Lower lobe of right lung (tissue), 2 donors: Measurements from ENCODE around the gene CCNJL. TPM values are rescaled to one million over a fixed set of nuclear protein-coding genes. Genes with fewer than 3 reads are reported as not detected.
A peak's percentile ranks its signal among the peaks of the same experiment; 100 is the strongest.

Experiments used
- ATAC-seq, 2 donors: fragments of 200-7000 bp; cut with Tn5 transposase; one replicate each; pipeline ENCODE4 v1.9.1; 2020 to 2022; ENCODE audit warnings: mild to moderate bottlenecking in 2 of 2, moderate library complexity in 2 of 2
- DNase-seq: peaks from one replicate; pipeline ENCODE4 v3.0.0-alpha.2; 2020
- H3K27ac ChIP-seq: fragments of 200-600 bp; one replicate; pipeline ENCODE4 v1.8.0; 2022
- H3K27me3 ChIP-seq: fragments of 200-600 bp; one replicate; pipeline ENCODE4 v1.8.0; 2022; ENCODE audit warnings: low read depth
- H3K36me3 ChIP-seq: fragments of 200-600 bp; one replicate; pipeline ENCODE4 v1.8.0; 2022; ENCODE audit warnings: mild to moderate bottlenecking
- H3K4me1 ChIP-seq: fragments of 200-600 bp; one replicate; pipeline ENCODE4 v1.8.0; 2022
- H3K4me3 ChIP-seq: fragments of 200-600 bp; one replicate; pipeline ENCODE4 v1.8.0; 2022; ENCODE audit warnings: mild to moderate bottlenecking
- H3K9me3 ChIP-seq: fragments of 200-600 bp; one replicate; pipeline ENCODE4 v1.8.0; 2022
- intact Hi-C: fragments of 100-400 bp; cut with DNase I; formaldehyde crosslinking; loops from one replicate; pipeline ENCODE4 v1.11.0; 2022
- total RNA-seq: library from RNA; stranded (reverse); fragmentation: NEBNext Ultra II Directional; extraction: Animal tissue kit (Norgen Biotek cat#: 25700); gene quantifications from one replicate; pipeline ENCODE4 v1.2.1, GENCODE V29; 2021
- TF ChIP-seq, protein P1 (sequence below): fragments of 200-600 bp; IDR thresholded peaks from one replicate; pipeline ENCODE4 v1.8.0; 2022; ENCODE audit warnings: antibody characterized with exemption, mild to moderate bottlenecking
- donor health status: DM: no; HTN: yes; CAD: no; lungs with severe emphysema.

CCNJL gene
- total RNA-seq, 1 donor from 2014 or later: 15.5 TPM

DNA sequence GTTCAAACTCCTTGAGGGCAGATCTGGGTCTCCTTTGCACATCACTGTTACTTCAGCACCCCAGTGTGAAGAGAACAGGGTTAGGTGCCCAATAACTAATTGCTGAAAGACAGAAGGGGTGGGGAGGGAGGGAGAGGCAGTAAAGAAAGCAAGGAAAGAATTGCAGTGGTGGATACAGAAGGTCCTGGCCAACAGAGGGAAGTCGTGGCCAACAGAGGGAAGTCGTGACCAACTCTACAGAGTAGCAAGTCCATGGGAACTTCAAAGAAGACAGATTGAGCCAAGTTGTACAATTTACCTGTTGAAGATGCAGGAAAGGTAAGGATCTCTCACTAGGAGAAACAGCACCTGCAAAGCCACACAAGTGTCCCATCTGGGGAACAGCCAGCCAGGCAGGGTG lies 27.0 kb downstream of the CCNJL start:
- ATAC-seq (no peak), DNase-seq (no peak)
- TF ChIP-seq, protein P1, sequence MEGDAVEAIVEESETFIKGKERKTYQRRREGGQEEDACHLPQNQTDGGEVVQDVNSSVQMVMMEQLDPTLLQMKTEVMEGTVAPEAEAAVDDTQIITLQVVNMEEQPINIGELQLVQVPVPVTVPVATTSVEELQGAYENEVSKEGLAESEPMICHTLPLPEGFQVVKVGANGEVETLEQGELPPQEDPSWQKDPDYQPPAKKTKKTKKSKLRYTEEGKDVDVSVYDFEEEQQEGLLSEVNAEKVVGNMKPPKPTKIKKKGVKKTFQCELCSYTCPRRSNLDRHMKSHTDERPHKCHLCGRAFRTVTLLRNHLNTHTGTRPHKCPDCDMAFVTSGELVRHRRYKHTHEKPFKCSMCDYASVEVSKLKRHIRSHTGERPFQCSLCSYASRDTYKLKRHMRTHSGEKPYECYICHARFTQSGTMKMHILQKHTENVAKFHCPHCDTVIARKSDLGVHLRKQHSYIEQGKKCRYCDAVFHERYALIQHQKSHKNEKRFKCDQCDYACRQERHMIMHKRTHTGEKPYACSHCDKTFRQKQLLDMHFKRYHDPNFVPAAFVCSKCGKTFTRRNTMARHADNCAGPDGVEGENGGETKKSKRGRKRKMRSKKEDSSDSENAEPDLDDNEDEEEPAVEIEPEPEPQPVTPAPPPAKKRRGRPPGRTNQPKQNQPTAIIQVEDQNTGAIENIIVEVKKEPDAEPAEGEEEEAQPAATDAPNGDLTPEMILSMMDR: no peak
- Histone ChIP-seq H3K9me3 (no peaks in the 10 kb centered on the region), H3K27ac (peak overlapping the region; percentile 75), H3K4me3 (no peak overlapping the region), H3K4me1 (peaks cover 38% of the 10 kb centered on the region), H3K36me3 (peaks cover 2% of the 10 kb centered on the region), H3K27me3 (no peaks in the 10 kb centered on the region)
- intact Hi-C loops: no loop called here

DNA sequence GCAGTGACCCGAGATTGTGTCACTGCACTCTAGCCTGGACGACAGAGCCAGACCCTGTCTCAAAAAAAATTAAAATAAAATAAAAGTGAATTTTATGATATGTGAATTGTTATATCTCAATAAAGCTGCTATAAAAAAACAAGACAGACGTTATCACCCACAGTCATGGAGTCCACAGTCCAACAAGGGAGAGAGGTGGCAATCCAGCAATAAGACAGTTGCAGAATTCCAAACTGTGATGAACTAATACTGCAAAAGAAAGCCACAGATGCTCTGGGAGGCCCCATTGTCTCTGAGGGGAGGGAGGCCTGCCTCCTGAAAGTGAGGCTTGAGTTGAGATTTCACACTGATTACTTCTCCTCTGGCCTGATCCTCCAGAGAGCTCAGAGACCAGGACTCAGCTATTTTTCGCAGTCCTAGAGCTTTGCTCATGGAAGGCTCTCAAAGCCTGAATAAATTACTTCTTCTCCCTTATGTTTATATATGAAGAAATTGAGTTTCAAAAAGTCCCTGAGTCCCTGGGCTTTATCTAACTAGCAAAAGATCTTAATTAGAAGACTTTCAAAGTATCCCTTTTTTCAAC lies 28.0 kb downstream of the CCNJL start:
- intact Hi-C loops: no loop called here
- TF ChIP-seq, protein P1: no peak
- ATAC-seq (no peak), DNase-seq (no peak)
- Histone ChIP-seq H3K36me3 (peaks cover 11% of the 10 kb centered on the region), H3K9me3 (no peaks in the 10 kb centered on the region), H3K27ac (no peak overlapping the region), H3K27me3 (no peaks in the 10 kb centered on the region), H3K4me3 (no peak overlapping the region), H3K4me1 (peaks cover 32% of the 10 kb centered on the region)

DNA sequence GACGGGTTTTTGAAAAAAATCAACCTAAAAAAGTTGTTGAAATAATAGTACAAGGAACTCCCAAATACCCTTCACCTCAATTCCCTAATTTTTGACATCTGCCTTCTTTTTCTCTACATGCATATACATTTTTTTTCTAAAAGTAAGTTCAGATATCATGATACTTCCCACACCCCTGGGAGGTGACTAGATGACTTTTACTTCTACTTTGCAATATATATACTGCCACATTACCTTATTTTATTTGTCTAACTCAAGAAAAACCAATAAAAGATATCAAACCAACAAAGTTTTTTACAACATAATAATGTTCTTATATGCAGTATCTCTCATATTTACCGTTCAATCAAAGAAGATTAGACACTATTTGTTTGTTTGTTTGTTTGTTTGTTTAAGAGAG lies 31.1 kb downstream of the CCNJL start:
- H3K27ac ChIP-seq: no peak overlapping the region
- no peak overlapping the region for H3K4me3 ChIP-seq
- ATAC-seq (no peak), DNase-seq (no peak)
- no peaks in the 10 kb centered on the region for H3K27me3 ChIP-seq
- peaks cover 15% of the 10 kb centered on the region for H3K36me3 ChIP-seq
- intact Hi-C loops: no loop called here
- no peaks in the 10 kb centered on the region for H3K9me3 ChIP-seq
- peaks cover 2% of the 10 kb centered on the region for H3K4me1 ChIP-seq
- TF ChIP-seq, protein P1: no peak

DNA sequence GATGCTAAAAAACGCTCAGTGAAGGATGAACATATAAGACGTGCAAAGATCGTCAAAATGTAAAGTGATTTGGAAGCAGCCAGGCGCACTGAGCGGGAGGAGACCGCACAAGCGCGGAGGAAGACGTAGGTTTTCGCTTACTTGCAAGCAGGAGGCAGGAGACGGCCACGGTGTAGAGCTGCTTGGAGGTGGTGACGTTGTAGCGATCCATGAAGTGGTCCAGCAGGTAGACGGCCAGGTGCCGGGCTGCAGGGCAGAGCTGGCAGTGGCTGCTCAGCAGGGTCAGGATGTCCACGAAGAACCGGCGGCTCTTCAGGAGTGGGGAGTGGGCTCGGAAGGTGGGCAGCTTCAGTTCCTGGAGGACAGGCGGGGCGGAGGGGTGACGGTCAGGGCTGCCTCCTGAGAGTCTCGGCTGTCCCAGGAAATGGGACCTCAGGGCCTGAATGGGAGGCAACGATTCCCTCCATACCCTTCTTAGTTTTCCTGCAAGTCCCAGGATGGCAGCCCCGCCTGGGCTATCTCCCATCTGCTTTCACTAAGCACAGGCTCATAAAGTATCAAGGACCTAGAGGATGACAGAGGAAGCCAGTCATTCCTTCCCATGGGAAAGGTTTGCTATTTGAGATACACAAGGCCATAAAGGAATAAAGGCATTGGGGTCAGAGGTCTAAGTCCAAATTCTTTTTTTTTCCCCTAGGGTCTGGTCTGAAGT lies 31.8 kb downstream of the CCNJL start:
- DNase-seq (no peak), ATAC-seq (peak in 1 of 2 donors; percentile 11)
- Histone ChIP-seq H3K27ac (no peak overlapping the region), H3K4me1 (no peaks in the 10 kb centered on the region), H3K27me3 (no peaks in the 10 kb centered on the region), H3K9me3 (no peaks in the 10 kb centered on the region), H3K4me3 (no peak overlapping the region), H3K36me3 (peaks cover 15% of the 10 kb centered on the region)
- intact Hi-C loops: no loop called here
- TF ChIP-seq, protein P1: no peak

- H3K9me3 ChIP-seq: no peaks in the 10 kb centered on the region
- DNase-seq (no peak), ATAC-seq (no peak)
- H3K36me3 ChIP-seq: peaks cover 15% of the 10 kb centered on the region
- TF ChIP-seq, protein P1: no peak
- H3K4me1 ChIP-seq: no peaks in the 10 kb centered on the region
- H3K27ac ChIP-seq: no peak overlapping the region
- intact Hi-C loops: no loop called here
- no peak overlapping the region for H3K4me3 ChIP-seq
- H3K27me3 ChIP-seq: no peaks in the 10 kb centered on the region
Measured at GRCh38 chr5:160278343-160278742, 34.0 kb downstream of the CCNJL start.
